HepG2 (cell line): ENCODE data around the gene CHID1.

ENCODE experiments used
- ATF7-NPFF ChIP-seq: sonication (generic); formaldehyde crosslinking; IDR thresholded peaks from 2 replicates; pipeline ENCODE4 v1.8.1; 2023; ENCODE audit warnings: mild to moderate bottlenecking, low read depth, missing genetic modification reagents, moderate library complexity
- CREB1 ChIP-seq, 2 experiments: fragments of 450-650 bp in 1 of 2; IDR thresholded peaks; 2 replicates each; pipeline ENCODE4 v1.6.1; 2016 to 2017; ENCODE audit warnings: control low read depth in 1 of 2, mild to moderate bottlenecking in 1 of 2, missing compliant biosample characterization in 1 of 2, missing genetic modification characterization in 1 of 2
- CTCF ChIP-seq: sonication (generic); formaldehyde crosslinking; IDR thresholded peaks from 2 replicates; pipeline ENCODE4 v1.5.0; 2020; ENCODE audit warnings: mild to moderate bottlenecking, missing genetic modification reagents, moderate library complexity
- EZH2 ChIP-seq: conservative IDR thresholded peaks from 2 replicates; pipeline ENCODE4 v1.6.1; 2012; ENCODE audit warnings: mild to moderate bottlenecking, low read depth, low read length, moderate library complexity
- FOXC1 ChIP-seq: sonication (generic); formaldehyde crosslinking; IDR thresholded peaks from 2 replicates; pipeline ENCODE4 v1.8.0; 2022; ENCODE audit warnings: mild to moderate bottlenecking, missing genetic modification reagents, borderline replicate concordance
- KMT2B ChIP-seq: IDR thresholded peaks from 2 replicates; pipeline ENCODE4 v1.6.1; 2016; ENCODE audit warnings: missing genetic modification reagents, missing compliant biosample characterization
- POLR2AphosphoS5 ChIP-seq: IDR thresholded peaks from 2 replicates; pipeline ENCODE4 v1.6.1; 2012; ENCODE audit warnings: low read depth, low read length
- RELA ChIP-seq: sonication (generic); formaldehyde crosslinking; IDR thresholded peaks from 2 replicates; pipeline ENCODE4 v1.4.0; 2020; ENCODE audit warnings: missing genetic modification reagents
- ZNF260 ChIP-seq: sonication (generic); formaldehyde crosslinking; IDR thresholded peaks from 2 replicates; pipeline ENCODE4 v1.4.0; 2020; ENCODE audit warnings: missing genetic modification reagents, low read depth, mild to moderate bottlenecking, borderline replicate concordance
- ZNF468 ChIP-seq: sonication (generic); formaldehyde crosslinking; IDR thresholded peaks from 2 replicates; pipeline ENCODE4 v1.8.0; 2022; ENCODE audit warnings: mild to moderate bottlenecking, moderate library complexity, missing genetic modification reagents
- TF ChIP-seq, protein P1 (sequence below): sonication (generic); formaldehyde crosslinking; IDR thresholded peaks from 2 replicates; pipeline ENCODE4 v1.4.0; 2020; ENCODE audit warnings: missing genetic modification reagents
- TF ChIP-seq, protein P2 (sequence below): IDR thresholded peaks from 2 replicates; pipeline ENCODE4 v1.6.1; 2016; ENCODE audit warnings: control low read depth
- TF ChIP-seq, protein P3 (sequence below): sonication (generic); formaldehyde crosslinking; IDR thresholded peaks from 2 replicates; pipeline ENCODE4 v1.8.1; 2023; ENCODE audit warnings: missing genetic modification reagents, inconsistent platforms, borderline replicate concordance
- TF ChIP-seq, protein P4 (sequence below), 2 experiments: sonication (generic) in 1 of 2; formaldehyde crosslinking in 1 of 2; IDR thresholded peaks; 2 replicates each; pipeline versions ENCODE4 v1.6.1 to v1.9.0; 2014 to 2022; ENCODE audit warnings: antibody characterized with exemption in 1 of 2, borderline replicate concordance in 1 of 2, inconsistent platforms in 1 of 2, low read depth in 1 of 2, missing genetic modification reagents in 1 of 2

- TF ChIP-seq KMT2B (CRISPR knock-in tag) (no peak), CTCF (no peak), FOXC1 (CRISPR knock-in tag) (no peak), ZNF260 (CRISPR knock-in tag) (no peak), ATF7-NPFF (CRISPR knock-in tag) (no peak), EZH2 (no peak), RELA (no peak), ZNF468 (no peak), CREB1 (IDR thresholded peaks at IDR 0.05) (no peak), CREB1 (CRISPR knock-in tag; IDR thresholded peaks at IDR 0.05) (no peak), POLR2AphosphoS5 (no peak)
- TF ChIP-seq, protein P1, sequence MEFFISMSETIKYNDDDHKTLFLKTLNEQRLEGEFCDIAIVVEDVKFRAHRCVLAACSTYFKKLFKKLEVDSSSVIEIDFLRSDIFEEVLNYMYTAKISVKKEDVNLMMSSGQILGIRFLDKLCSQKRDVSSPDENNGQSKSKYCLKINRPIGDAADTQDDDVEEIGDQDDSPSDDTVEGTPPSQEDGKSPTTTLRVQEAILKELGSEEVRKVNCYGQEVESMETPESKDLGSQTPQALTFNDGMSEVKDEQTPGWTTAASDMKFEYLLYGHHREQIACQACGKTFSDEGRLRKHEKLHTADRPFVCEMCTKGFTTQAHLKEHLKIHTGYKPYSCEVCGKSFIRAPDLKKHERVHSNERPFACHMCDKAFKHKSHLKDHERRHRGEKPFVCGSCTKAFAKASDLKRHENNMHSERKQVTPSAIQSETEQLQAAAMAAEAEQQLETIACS: no peak
- TF ChIP-seq, protein P2, sequence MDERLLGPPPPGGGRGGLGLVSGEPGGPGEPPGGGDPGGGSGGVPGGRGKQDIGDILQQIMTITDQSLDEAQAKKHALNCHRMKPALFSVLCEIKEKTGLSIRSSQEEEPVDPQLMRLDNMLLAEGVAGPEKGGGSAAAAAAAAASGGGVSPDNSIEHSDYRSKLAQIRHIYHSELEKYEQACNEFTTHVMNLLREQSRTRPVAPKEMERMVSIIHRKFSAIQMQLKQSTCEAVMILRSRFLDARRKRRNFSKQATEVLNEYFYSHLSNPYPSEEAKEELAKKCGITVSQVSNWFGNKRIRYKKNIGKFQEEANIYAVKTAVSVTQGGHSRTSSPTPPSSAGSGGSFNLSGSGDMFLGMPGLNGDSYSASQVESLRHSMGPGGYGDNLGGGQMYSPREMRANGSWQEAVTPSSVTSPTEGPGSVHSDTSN (CRISPR knock-in tag): no peak
- TF ChIP-seq, protein P3, sequence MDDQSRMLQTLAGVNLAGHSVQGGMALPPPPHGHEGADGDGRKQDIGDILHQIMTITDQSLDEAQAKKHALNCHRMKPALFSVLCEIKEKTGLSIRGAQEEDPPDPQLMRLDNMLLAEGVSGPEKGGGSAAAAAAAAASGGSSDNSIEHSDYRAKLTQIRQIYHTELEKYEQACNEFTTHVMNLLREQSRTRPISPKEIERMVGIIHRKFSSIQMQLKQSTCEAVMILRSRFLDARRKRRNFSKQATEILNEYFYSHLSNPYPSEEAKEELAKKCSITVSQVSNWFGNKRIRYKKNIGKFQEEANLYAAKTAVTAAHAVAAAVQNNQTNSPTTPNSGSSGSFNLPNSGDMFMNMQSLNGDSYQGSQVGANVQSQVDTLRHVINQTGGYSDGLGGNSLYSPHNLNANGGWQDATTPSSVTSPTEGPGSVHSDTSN (CRISPR knock-in tag): no peak
- TF ChIP-seq, protein P4, sequence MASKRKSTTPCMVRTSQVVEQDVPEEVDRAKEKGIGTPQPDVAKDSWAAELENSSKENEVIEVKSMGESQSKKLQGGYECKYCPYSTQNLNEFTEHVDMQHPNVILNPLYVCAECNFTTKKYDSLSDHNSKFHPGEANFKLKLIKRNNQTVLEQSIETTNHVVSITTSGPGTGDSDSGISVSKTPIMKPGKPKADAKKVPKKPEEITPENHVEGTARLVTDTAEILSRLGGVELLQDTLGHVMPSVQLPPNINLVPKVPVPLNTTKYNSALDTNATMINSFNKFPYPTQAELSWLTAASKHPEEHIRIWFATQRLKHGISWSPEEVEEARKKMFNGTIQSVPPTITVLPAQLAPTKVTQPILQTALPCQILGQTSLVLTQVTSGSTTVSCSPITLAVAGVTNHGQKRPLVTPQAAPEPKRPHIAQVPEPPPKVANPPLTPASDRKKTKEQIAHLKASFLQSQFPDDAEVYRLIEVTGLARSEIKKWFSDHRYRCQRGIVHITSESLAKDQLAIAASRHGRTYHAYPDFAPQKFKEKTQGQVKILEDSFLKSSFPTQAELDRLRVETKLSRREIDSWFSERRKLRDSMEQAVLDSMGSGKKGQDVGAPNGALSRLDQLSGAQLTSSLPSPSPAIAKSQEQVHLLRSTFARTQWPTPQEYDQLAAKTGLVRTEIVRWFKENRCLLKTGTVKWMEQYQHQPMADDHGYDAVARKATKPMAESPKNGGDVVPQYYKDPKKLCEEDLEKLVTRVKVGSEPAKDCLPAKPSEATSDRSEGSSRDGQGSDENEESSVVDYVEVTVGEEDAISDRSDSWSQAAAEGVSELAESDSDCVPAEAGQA (IDR thresholded peaks at IDR 0.05; ENCODE audit: low read depth): no peak
- TF ChIP-seq, protein P4 (CRISPR knock-in tag; IDR thresholded peaks at IDR 0.05; ENCODE audit: borderline replicate concordance): no peak
Observed at GRCh38 chr11:882596-882995, 28.0 kb downstream of the CHID1 start.
